DMS114 treated with DMSO at 0.1 percent for 48 hours (cell line): ENCODE results near the gene PIK3R5.

ENCODE experiments used
- DNase-seq: peaks from one replicate; lab custom pipeline; 2025; ENCODE audit not compliant: unreplicated experiment; lab: John Stamatoyannopoulos, UW

Gene PIK3R5

DNA sequence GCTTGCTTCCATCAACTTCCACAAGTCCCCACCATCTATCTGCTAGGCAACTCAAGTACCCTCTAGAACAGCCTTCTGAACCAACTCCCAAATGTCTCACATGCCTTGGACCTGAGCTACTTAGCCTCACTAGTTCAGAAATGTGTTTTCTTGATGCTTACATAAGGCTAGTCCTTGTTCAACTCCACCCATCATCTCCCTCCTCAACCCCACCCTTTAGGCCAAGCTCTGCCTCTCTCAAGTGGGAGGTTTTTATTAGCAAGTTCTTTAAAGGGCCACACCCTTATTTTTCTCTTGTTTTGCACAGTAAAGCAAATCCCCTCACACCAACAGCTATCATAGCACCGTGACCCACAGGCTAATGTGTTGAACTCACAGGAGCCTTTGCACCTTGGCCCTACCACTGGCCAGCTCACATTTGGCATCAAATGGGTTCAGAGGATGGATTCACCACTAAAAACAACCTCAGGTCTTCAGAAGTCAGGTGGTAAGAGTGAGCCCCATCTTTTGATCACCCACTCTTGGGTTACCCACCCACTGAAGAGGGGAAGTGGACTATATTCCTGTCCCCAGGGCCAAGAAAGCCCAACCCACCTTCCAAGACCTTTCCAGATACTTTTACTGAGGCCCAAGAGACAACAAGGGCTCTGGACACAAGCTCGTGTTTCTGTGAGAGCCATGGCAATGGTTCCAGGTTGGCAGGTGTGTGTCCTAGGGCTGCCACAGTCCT lies 12.2 kb downstream of the PIK3R5 start:
- no peak for DNase-seq

DNA sequence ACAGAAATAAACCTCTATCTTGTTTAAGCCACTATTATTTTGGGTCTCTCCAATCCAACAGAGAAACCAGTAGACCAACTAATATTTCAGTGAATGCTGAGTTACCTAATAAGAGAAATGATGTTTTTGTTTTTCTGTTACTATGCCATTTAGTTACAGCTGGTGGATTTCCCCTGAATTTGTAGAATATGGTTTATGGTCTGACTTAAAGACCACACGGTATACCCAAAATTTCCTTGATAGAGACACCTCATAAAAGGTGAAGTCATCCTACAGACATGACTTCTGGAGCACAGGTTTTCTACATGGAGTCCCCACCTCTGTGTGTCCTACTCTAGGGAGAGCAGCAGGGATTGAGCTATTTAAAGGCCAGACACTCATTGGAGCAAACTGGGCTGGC lies 13.3 kb downstream of the PIK3R5 start:
- DNase-seq, result no peak

DNA sequence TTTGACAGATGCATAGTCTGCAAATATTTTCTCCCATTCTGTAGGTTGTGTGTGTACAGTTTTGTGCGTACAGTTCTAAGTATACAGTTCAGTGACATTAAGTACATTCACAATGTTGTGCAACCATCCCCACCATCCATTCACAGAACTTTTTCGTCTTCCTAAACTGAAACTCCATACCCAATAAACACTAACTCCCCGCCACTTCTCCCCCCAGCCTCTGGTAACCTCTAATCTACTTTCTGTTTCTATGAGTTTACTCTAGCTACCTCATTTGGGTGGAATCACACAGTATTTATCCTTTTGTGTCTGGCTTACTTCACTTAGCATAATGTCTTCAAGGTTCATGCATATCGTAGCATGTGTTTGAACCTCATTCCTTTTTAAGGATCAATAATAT lies 14.3 kb downstream of the PIK3R5 start:
- no peak for DNase-seq

DNA sequence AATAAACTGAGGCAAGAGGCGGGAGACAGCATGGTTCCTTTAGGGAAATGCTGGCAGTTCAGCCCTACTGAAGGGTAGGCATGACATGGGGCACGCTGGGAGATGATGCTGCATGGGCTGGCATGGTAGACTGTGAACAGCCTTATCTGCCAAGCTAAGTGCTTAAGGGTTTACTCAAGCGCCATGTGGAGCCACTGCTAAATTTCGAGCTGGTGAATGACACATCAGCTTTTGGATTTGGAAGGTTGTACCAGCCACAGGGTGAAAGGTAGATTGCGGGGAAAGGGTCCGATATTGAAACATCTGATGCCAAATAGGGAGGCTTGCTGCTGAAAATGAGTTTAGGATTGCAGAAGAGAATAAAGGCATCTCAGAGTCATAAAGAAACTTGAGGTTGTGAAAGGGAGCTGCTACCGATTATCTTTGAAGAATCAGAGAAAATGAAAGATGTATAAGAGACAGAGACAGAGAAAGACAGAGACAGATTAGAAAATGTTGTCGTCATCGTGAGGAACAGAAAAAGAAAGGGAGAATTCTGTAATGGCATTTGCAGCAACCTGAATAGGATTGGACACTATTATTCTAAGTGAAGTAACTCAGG lies 16.3 kb downstream of the PIK3R5 start:
- no peak for DNase-seq

DNA sequence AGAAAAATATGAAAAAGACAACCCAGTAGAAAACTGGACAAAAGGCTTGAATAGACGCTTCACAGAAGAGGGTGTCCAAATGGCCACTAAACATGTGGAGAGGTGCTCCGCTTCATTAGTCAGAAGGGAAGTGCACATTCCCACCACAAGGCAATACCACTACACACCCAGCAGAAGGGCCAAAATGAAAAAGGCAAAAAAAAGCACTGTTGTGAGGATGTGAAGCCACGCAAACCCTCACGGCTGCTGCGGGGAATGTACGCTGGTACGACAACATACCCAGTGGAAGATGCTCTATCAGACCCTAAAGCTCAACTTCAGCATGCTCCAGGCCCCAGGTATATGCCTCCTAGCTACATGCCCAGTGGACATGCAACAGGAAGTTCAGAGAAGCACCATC lies 17.0 kb downstream of the PIK3R5 start:
- no peak for DNase-seq

DNA sequence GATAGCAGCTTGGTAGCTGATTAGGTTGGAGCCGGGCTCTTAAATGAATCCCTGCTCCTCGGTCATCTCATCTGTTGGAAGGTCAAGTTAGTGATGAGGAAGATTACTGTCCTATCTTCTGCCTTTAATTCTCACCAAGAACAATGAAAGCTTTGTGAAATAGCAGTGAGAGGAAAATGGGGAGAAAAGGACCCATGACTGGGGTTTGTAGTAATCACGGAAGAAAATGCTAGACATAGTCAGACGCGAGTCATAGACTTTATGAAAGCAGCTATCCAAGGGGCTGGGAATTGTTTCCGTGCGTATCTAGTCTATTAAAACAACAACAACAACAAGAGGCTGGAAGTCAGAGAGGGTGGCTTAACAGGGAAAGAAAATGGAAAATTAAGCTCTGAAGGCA lies 18.3 kb downstream of the PIK3R5 start:
- DNase-seq, result no peak

DNA sequence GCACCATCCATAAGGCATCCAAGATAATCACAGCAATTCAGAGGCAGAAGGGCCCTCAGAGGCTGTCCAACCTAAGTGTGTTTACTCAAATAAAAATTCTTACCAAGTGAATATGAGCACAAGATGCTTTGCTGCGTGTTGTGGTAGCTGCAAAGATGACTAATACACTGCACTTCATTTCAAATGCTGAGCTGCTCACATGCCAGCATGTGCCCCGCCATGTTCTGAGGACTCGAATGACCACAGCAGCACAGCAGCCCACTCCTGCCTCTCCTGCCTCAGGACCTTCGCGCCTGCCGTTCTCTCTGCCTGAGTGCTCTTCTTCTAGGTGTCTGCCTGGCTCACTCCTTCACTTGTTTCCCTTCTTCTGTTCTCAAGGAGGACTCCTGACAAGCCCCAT lies 19.0 kb downstream of the PIK3R5 start:
- no peak for DNase-seq

DNA sequence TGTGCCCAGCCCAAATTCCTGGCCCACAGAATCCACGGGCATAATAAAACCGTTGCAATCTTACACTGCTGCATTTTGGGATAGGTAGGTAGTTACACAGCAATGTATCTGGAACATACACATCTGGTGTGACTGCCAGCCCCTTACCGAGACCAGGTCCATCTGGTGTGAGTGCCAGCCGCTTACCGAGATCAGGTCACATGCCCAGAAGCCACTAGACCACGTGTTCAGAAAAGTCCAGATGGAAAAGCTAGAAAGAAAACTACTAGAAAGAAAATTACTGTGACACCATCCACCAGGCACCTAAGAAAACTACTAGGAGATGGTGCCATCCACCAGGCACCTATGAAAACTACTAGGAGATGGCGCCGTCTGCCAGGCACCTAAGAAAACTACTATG lies 19.4 kb downstream of the PIK3R5 start:
- DNase-seq, result no peak

DNA sequence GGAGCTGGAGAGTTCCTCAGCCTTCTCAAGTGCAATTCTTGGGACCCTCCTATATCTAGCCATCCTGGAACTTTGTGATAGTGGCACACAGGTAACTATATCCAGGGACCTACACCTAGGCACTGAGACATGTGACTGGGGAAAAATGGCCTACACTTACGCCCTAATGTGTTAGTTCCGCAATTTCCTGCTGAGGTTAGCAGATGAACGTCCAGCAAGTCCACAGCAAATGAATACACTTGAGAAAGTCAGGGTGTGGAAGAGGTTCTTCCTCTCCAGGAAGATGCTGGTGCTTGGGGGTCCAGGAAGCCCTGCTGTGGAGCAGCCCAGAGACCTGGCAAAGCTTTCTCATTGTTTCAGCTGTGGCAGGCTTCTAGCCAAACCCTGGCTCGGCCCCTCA lies 20.8 kb downstream of the PIK3R5 start:
- no peak for DNase-seq

DNA sequence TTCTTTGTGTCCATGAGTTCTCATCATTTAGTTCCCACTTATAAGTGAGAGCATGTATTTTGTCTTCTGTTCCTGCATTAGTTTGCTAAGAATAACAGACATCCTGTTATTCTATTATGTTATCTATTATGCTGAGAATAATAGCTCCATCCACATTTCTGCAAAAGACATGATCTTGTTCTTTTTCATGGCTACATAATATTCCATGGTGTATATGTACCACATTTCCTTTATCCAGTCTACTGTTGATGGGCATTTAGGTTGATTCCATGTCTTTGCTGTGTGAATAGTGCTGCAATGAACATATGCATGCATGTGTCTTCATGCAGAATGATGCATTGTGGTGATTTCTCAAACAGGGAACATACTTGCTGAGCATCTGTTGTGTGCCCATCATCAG lies 21.4 kb downstream of the PIK3R5 start:
- no peak for DNase-seq

DNA sequence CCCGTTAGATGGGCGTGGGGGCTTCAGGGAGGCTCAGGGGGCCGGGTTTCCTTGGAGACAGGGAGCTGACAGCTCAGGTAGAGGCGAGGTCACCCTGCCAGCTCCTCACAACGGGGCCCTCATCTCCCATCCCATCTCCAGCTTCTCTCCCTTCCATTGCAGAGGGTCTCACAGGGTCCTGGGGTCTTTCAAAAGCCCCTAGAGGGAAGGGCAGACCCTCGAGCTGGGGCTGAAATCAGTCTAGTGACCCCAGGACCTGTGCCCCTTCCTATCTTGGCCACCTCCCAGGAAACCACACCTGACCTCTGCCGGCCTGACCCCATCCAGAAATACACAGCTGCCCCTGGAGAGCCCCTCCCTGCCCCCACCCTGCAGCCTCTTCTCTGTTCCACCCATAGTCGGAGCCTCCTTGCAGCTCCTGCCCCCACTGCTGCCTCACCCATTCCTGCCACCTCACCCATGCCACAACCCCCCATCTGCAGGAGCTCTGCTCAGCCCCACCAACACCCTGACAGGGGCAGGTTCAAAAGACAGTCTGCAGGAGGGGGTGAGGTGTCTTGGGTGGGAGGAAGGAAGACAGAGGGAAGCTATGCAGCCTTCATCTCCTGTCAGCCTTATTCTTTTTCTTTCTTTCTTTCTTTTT lies 23.4 kb downstream of the PIK3R5 start:
- DNase-seq, result no peak

DNA sequence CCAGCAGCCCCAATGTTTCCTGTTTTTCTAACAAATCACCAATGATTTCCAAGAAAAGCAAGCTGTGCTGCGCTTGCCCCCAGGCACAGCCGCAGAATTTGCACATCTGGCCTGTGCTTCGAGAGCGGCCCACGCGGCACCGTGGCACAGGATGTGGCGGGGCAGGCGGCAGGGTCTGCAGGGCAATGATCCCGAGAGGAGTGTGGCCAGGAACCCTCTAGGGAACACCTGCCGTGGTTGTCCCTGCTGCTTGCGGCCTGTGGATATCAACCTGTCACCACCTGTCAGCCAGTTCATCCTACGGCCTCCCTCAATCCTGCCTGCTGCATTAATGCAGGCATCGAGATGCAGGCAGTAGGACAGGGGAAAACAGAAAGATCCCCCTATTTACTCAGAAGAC lies 24.0 kb downstream of the PIK3R5 start:
- no peak for DNase-seq

DNA sequence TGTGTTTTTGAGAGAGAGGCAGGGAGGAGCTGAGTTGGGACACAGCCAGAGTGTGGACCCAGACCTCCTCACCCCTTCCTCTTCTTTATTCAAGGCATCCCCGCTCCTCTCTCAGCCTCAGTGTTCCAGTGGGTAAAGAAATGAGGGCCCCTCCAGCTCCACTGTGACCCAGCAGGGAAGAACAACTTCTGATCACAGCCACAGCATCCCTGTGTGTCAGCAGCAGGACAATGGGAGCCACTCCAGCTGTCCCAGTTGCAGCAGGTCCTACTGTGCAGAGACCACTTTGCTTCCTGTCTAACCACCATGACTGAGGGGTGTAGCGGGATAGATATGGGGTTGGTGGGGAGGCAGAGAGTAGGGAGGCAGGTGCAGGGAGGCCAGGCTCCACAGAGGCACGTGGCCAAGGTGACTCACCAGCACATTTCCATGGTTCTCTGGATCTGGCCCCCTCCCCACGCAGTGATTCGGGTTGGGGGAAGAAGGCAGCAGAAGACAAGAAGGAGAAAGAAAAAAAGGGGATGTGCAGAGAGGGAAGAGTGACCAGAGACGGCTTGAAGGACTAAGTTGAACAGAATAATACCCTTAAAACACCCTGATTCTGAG lies 24.5 kb downstream of the PIK3R5 start:
- no peak for DNase-seq

DNA sequence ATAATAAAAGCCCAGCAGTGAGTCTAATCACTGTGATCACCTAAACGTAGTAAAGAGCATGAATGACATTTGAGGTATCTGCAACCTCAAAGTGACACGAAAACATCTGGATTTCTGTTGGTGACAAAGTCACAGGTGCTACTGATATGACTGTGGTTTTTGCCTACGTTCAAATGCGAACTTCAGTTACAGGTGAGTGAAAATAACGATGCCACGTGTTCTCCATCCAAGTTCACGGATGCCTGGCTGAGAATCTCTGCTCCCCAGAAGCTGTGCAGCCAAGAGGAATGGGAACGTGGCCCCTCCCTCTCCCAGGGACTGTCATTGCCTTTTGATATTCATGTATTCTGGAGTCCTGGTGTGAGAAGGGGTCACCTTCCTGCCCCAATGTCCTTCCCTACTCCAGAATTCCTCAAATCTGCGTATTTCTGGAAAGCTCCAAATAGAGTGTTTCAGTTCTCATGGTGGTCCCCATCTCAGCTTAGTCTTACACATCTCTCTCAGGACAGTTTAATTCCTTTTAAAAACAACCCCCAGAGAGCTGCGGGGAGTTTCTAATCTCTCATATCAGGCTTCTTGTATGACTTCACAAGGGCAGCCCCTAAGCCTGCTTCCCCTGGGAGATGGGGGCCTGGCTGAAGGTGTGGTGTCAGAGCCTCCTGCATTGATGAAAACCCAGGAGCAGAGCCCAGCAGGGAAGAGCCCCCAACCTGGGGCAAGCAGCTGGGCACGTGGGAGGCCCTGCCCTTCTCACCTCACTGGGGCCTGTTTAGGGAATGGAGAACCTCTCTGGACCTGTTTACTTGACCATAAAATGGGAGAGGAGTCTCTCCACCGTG lies 25.8 kb downstream of the PIK3R5 start:
- no peak for DNase-seq

DNA sequence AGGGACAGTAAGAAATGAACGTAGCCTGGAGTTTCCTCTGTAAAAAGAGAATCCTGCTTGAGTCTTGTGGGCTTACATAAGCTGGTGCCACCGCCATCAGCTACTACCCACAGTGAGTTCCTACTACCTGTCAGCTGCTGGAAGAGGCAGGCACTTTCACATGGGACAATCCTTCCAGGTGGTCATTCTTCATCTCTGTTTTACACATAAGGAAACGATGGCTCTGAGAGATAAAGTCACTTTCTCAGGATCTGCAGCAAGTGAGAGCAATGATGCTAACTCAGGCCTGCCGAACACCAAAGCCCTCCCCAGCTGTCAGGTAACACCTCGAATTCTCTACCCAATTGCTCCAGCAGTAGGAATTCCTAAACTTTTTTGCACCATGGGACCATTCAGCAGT lies 26.6 kb downstream of the PIK3R5 start:
- DNase-seq, result no peak

DNA sequence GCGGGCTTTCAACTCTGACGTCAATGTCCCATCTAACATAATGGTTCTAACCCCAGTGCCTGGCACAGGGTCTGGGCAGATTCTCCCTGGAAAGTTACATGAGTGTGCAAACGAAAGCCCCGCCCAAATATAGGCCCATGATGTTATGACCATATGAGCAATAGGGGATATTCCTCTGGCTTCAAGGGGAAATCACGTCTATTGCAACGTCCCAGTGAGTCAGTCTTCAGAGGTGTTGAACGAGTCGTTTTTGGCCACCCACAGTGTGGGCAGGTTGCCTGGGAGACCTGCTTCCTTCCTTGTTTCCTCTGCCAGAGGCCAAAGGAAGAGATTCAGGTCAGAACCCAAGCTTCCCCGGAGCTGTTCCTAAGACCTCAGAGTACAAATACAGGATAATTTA lies 30.3 kb downstream of the PIK3R5 start:
- DNase-seq, result no peak

DNA sequence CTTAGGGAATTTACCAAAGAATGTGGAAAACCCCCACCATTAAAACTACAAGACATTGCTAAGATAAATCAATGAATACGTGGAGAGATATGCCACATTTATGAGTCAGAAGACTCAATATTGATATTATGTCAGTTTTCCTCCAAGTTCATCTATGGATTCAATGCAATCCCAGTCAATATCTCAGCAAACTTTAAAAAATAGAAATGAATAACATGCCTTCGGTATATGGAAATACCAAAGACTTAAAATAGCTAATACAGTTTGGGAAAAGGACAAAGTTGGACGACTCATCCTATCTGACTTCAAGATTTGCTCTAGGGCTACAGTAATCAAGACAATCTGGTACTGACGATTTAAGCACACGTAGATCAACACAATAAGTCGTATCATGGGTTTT lies 31.2 kb downstream of the PIK3R5 start:
- DNase-seq, result no peak

DNA sequence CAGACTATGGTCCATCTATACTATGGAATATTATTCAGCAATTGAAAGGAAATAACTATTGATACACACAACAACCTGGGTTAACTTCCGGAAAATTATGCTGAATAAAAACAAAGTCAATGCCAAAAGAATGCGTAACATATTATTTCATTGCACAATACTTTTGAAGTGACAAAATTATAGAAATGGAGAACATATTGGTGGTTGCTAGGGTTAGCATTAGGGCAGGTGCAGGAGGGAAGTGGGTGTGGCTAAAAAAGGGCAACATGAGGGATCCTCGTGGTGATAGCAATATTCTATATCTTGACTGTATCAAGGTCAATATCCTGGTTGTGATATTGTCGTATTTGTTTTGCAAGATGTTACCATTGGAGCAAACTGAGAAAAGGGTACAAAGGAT lies 34.9 kb downstream of the PIK3R5 start:
- DNase-seq, result no peak

DNA sequence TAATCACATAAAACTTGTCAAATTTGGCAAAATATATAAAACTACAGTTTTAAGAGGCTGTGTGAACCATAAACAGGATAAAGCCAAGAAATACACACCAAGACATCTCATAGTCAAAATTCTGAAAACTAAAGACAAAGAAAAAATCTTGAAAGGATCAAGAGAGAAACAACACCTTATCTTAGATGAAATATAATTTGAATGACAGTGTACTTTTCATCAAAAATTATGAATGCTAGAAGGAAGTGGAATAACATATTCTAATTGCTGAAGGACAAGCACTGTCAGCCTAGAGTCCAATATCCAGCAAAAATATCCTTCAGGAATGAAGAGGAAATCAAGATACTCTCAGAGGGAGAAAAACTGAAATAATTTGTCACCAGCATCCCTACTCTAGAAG lies 37.2 kb downstream of the PIK3R5 start:
- no peak for DNase-seq

DNA sequence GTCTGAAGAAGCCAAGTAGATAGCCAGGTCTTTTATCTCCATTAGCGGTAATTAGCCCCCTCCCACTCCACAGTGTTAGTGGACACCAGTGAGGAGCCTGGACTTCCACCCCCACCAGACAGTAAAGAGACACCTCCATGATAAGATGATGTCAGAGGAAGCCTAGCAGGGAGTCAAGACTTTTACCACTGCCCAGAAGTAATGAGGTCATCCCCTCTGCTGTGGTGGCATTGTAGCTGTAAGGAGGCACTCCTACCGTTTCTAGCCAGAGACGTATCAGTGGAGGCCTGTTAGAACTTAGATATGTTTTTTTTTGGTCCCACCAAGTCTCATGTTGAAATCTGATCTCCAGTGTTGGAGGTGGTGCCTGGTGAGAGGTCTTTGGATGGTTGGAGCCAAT lies 38.1 kb downstream of the PIK3R5 start:
- DNase-seq, result no peak

DNA sequence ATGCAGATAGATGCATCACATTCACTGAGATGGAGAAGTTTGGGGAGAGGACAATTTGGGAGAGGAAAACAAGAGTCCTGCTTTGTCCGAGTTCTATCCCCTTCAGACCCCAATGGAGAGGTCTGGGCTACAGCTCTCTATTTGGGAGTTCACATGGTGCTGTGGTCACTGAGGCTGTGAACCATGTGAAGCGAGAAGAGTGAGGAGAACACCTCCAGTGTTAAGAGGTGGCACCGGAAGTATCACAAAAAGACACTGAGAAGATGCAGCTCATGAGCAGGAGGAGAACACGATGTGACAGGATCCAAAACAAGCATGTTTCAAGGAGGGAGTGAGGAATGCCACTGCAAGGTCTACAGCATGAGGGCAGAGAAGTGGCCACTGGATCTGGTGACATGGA lies 39.7 kb downstream of the PIK3R5 start:
- no peak for DNase-seq
